Muscle of leg (tissue), 11 donors: Measurements from ENCODE around the gene FAM240A. TPM values are rescaled to one million over a fixed set of nuclear protein-coding genes. Genes with fewer than 3 reads are reported as not detected.

ENCODE experiments used
- DNase-seq: peaks from one replicate; pipeline ENCODE4 v3.0.0; 2013
- H3K27ac ChIP-seq: one replicate; pipeline ENCODE4 v1.5.1; 2013; ENCODE audit warnings: mild to moderate bottlenecking, low read length, control low read depth
- H3K27me3 ChIP-seq: one replicate; pipeline ENCODE4 v1.6.1; 2013; ENCODE audit warnings: low read length; ENCODE audit not compliant: control insufficient read depth, insufficient read depth
- H3K36me3 ChIP-seq: one replicate; pipeline ENCODE4 v1.6.1; 2013; ENCODE audit warnings: low read length; ENCODE audit not compliant: control insufficient read depth, insufficient read depth
- H3K4me1 ChIP-seq: one replicate; pipeline ENCODE4 v1.6.1; 2013; ENCODE audit warnings: low read length; ENCODE audit not compliant: control insufficient read depth, insufficient read depth
- H3K4me3 ChIP-seq: one replicate; pipeline ENCODE4 v1.5.1; 2013; ENCODE audit warnings: low read length, control low read depth
- H3K9me3 ChIP-seq: replicated peaks from 2 replicates; pipeline ENCODE4 v1.6.1; 2013; ENCODE audit warnings: low read depth, low read length; ENCODE audit not compliant: control insufficient read depth
- WGBS: methylation state at CpG from one replicate; pipeline ENCODE4 v1.1.5; 2013; ENCODE audit warnings: missing lambda C conversion rate; ENCODE audit not compliant: insufficient coverage; 5-methylcytosine and 5-hydroxymethylcytosine counted together
- polyA plus RNA-seq, 8 donors: library from polyadenylated mRNA; unstranded; fragments of 120-200 nt; gene quantifications; one replicate each; pipeline versions ENCODE4 v1.2.1 to v1.2.3, GENCODE V29; 2013; ENCODE audit warnings: inconsistent platforms in 1 of 8, low replicate concordance in 1 of 8; ENCODE audit not compliant: insufficient read length in 8 of 8, insufficient read depth in 1 of 8
- total RNA-seq: library from RNA; stranded (reverse); fragments of 120-200 nt; gene quantifications from one replicate; pipeline ENCODE4 v1.2.4, GENCODE V29; 2013

Gene FAM240A
- total and polyA plus RNA-seq, 9 donors = 0.19 to 0.63 (median 0.25) TPM; not detected in 1

- Histone ChIP-seq H3K36me3 (no peaks in the 10 kb centered on the region), H3K4me1 (peaks cover 30% of the 10 kb centered on the region), H3K9me3 (no peaks in the 10 kb centered on the region), H3K27ac (no peak overlapping the region), H3K4me3 (no peak overlapping the region), H3K27me3 (peaks cover 22% of the 10 kb centered on the region)
- DNase-seq = no peak
- 89% methylated on average over 9 of the region's 9 CpGs for WGBS
These were observed 55.3 kb downstream of the FAM240A start for GRCh38 chr3:46667657-46668056.

GRCh38 chr3:46668116-46668515 is 55.8 kb downstream of the FAM240A start:
- H3K27ac ChIP-seq = no peak overlapping the region
- 64% methylated on average over 6 of the region's 8 CpGs for WGBS
- H3K36me3 ChIP-seq = no peaks in the 10 kb centered on the region
- H3K27me3 ChIP-seq = peaks cover 22% of the 10 kb centered on the region
- peaks cover 25% of the 10 kb centered on the region for H3K4me1 ChIP-seq
- no peaks in the 10 kb centered on the region for H3K9me3 ChIP-seq
- H3K4me3 ChIP-seq = no peak overlapping the region
- DNase-seq = no peak

GRCh38 chr3:46668591-46668990 is 56.3 kb downstream of the FAM240A start:
- H3K36me3 ChIP-seq = no peaks in the 10 kb centered on the region
- H3K27ac ChIP-seq = no peak overlapping the region
- whole genome bisulfite sequencing = 57% methylated on average over 1 of the region's 2 CpGs
- no peak overlapping the region for H3K4me3 ChIP-seq
- H3K9me3 ChIP-seq = no peaks in the 10 kb centered on the region
- peaks cover 20% of the 10 kb centered on the region for H3K4me1 ChIP-seq
- peak; percentile 0 for DNase-seq
- H3K27me3 ChIP-seq = peaks cover 26% of the 10 kb centered on the region

- Histone ChIP-seq H3K27ac (no peak overlapping the region), H3K4me3 (no peak overlapping the region), H3K27me3 (peaks cover 23% of the 10 kb centered on the region), H3K9me3 (no peaks in the 10 kb centered on the region), H3K4me1 (peaks cover 12% of the 10 kb centered on the region), H3K36me3 (no peaks in the 10 kb centered on the region)
- WGBS = 83% methylated on average over 8 of the region's 9 CpGs
- peak; percentile 0 for DNase-seq
These were observed 57.1 kb downstream of the FAM240A start for GRCh38 chr3:46669191-46669999.

GRCh38 chr3:46670000-46670890 is 57.9 kb downstream of the FAM240A start:
- Histone ChIP-seq H3K36me3 (no peaks in the 10 kb centered on the region), H3K27me3 (peaks cover 19% of the 10 kb centered on the region), H3K4me1 (peaks cover 11% of the 10 kb centered on the region), H3K9me3 (no peaks in the 10 kb centered on the region), H3K27ac (no peak overlapping the region), H3K4me3 (no peak overlapping the region)
- DNase-seq = peak; percentile 0
- WGBS = 81% methylated on average over 5 of the region's 17 CpGs

- no peaks in the 10 kb centered on the region for H3K9me3 ChIP-seq
- H3K4me1 ChIP-seq = peaks cover 18% of the 10 kb centered on the region
- no peak overlapping the region for H3K4me3 ChIP-seq
- 87% methylated on average over 4 of the region's 4 CpGs for WGBS
- no peaks in the 10 kb centered on the region for H3K36me3 ChIP-seq
- DNase-seq = no peak
- H3K27ac ChIP-seq = no peak overlapping the region
- peaks cover 15% of the 10 kb centered on the region for H3K27me3 ChIP-seq
These were observed 58.6 kb downstream of the FAM240A start for GRCh38 chr3:46670891-46671427.

GRCh38 chr3:46671541-46672348 is 59.4 kb downstream of the FAM240A start:
- peaks cover 22% of the 10 kb centered on the region for H3K4me1 ChIP-seq
- no peak for DNase-seq
- H3K27ac ChIP-seq = no peak overlapping the region
- peaks cover 13% of the 10 kb centered on the region for H3K27me3 ChIP-seq
- H3K9me3 ChIP-seq = no peaks in the 10 kb centered on the region
- no peak overlapping the region for H3K4me3 ChIP-seq
- 86% methylated on average over 15 of the region's 25 CpGs for WGBS
- no peaks in the 10 kb centered on the region for H3K36me3 ChIP-seq

GRCh38 chr3:46672349-46672695 is 60.0 kb downstream of the FAM240A start:
- peaks cover 13% of the 10 kb centered on the region for H3K27me3 ChIP-seq
- no peak overlapping the region for H3K4me3 ChIP-seq
- H3K27ac ChIP-seq = no peak overlapping the region
- DNase-seq = no peak
- H3K36me3 ChIP-seq = no peaks in the 10 kb centered on the region
- H3K9me3 ChIP-seq = no peaks in the 10 kb centered on the region
- H3K4me1 ChIP-seq = peaks cover 22% of the 10 kb centered on the region
- 88% methylated on average over 5 of the region's 6 CpGs for WGBS

GRCh38 chr3:46673151-46674030 is 61.1 kb downstream of the FAM240A start:
- no peak for DNase-seq
- Histone ChIP-seq H3K27me3 (peaks cover 9% of the 10 kb centered on the region), H3K9me3 (no peaks in the 10 kb centered on the region), H3K4me3 (no peak overlapping the region), H3K4me1 (peaks cover 23% of the 10 kb centered on the region), H3K36me3 (no peaks in the 10 kb centered on the region), H3K27ac (no peak overlapping the region)
- 61% methylated on average over 9 of the region's 10 CpGs for WGBS
